CD4-positive, CD25-positive, alpha-beta regulatory T cell (primary cell): Measurements from ENCODE around the gene CHID1. TPM values are rescaled to one million over a fixed set of nuclear protein-coding genes. Genes with fewer than 3 reads are reported as not detected.

ENCODE experiments used
- ATAC-seq, 2 donors: fragments of 150-1000 bp; cut with Tn5 transposase; one replicate each; pipeline ENCODE4 v1.10.0; 2021; ENCODE audit warnings: low read depth in 2 of 2, moderate number of reproducible peaks in 2 of 2, moderate library complexity in 1 of 2
- DNase-seq, 3 donors: peaks; one replicate each; pipeline versions ENCODE4 v3.0.0 to v3.0.0-alpha.2; 2012 to 2022; ENCODE audit warnings: mixed read lengths in 1 of 3
- H3K27ac ChIP-seq: one replicate; pipeline ENCODE4 v1.7.0; 2013; ENCODE audit warnings: mild to moderate bottlenecking, low read length; ENCODE audit not compliant: insufficient read depth, poor library complexity, severe bottlenecking
- H3K27me3 ChIP-seq: one replicate; pipeline ENCODE4 v1.7.0; 2013; ENCODE audit warnings: low read length; ENCODE audit not compliant: control insufficient read depth, insufficient read depth
- H3K36me3 ChIP-seq: one replicate; pipeline ENCODE4 v1.7.0; 2013; ENCODE audit warnings: mild to moderate bottlenecking, low read length, moderate library complexity; ENCODE audit not compliant: control insufficient read depth, insufficient read depth
- H3K4me1 ChIP-seq: 2 replicates; pipeline ENCODE4 v1.7.0; 2013; ENCODE audit warnings: mild to moderate bottlenecking, low read length; ENCODE audit not compliant: insufficient read depth, control insufficient read depth, poor library complexity, severe bottlenecking
- H3K4me3 ChIP-seq: one replicate; pipeline ENCODE4 v1.7.0; 2013; ENCODE audit warnings: low read depth, mild to moderate bottlenecking, low read length, moderate library complexity
- H3K9me3 ChIP-seq, 2 experiments: 1 replicate in 1 of 2; 2 replicates in 1 of 2; pipeline ENCODE4 v1.7.0; 2013; ENCODE audit warnings: low read length in 2 of 2, mild to moderate bottlenecking in 1 of 2, moderate library complexity in 1 of 2; ENCODE audit not compliant: control insufficient read depth in 2 of 2
- H3K27ac Mint-ChIP-seq, 3 donors: one replicate each; pipeline ENCODE4 v1.8.0; 2020 to 2022; ENCODE audit warnings: mild to moderate bottlenecking in 3 of 3, mixed read lengths in 3 of 3, moderate library complexity in 2 of 3
- H3K27me3 Mint-ChIP-seq: one replicate; pipeline ENCODE4 v1.8.0; 2022; ENCODE audit warnings: mild to moderate bottlenecking, mixed read lengths
- H3K36me3 Mint-ChIP-seq: one replicate; pipeline ENCODE4 v1.8.0; 2020; ENCODE audit warnings: mixed read lengths
- H3K4me1 Mint-ChIP-seq, 4 donors: one replicate each; pipeline ENCODE4 v1.8.0; 2020 to 2022; ENCODE audit warnings: mixed read lengths in 4 of 4, mild to moderate bottlenecking in 1 of 4
- H3K4me3 Mint-ChIP-seq, 4 donors: one replicate each; pipeline ENCODE4 v1.8.0; 2020 to 2022; ENCODE audit warnings: mild to moderate bottlenecking in 4 of 4, mixed read lengths in 4 of 4, moderate library complexity in 3 of 4
- H3K9me3 Mint-ChIP-seq, 7 donors: one replicate each; pipeline ENCODE4 v1.8.0; 2020 to 2022; ENCODE audit warnings: mixed read lengths in 7 of 7, mild to moderate bottlenecking in 3 of 7, moderate library complexity in 2 of 7
- polyA plus RNA-seq, 4 donors: library from polyadenylated mRNA; unstranded; fragments of 300-500 nt; fragmentation: Illumina TruSeq; gene quantifications; one replicate each; pipeline ENCODE4 v1.2.3, GENCODE V29; 2021
- total RNA-seq: library from RNA; stranded (reverse); gene quantifications from one replicate; pipeline ENCODE4 v1.2.3, GENCODE V29; 2022

The CHID1 gene
- total and polyA plus RNA-seq, 5 donors from 2014 or later = 28.7 to 50.6 (median 46.5) TPM

DNA sequence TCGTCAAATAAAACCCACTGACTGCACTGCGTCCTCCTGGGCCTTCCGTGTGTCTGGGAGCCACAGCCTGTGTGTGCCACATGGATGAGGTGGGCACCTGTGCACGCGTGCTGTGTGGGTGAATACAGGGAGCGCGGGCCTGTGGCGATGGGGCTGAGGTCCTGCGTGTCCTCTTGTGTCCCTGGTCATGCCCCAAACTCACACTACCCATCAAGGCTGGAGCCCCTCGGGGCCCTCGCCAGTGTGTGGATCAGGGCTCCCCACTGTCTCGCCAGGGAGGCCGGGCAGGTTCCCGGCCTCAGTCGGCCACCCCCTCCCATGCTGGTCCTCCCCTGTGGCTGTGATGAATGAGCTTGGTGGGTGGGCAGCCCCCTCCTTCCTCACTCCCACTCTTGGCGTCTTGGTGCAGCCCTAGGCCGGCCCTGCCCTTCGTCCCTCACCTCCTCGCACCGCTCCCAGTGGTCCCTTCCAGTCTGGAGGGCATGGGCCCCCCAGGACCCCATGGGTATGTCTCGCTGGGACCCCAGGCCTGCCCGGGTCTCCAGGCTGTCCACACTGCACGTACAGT is 78.6 kb downstream of the CHID1 start:
- Histone ChIP-seq H3K4me3 (no peak overlapping the region), H3K27ac (no peak overlapping the region), H3K4me1 (peaks cover 60% of the 10 kb centered on the region), H3K36me3 (no peaks in the 10 kb centered on the region), H3K9me3 (no peaks in the 10 kb centered on the region), H3K27me3 (no peaks in the 10 kb centered on the region)
- peaks cover 0 to 46% (median 6%) of the 10 kb centered on the region in 4 donors for H3K4me1 Mint-ChIP-seq
- no peaks in the 10 kb centered on the region for H3K9me3 Mint-ChIP-seq
- peaks cover 33% of the 10 kb centered on the region for H3K27me3 Mint-ChIP-seq
- H3K4me3 Mint-ChIP-seq = peak overlapping the region; percentile 54 to 72 (median 58)
- no peaks in the 10 kb centered on the region for H3K36me3 Mint-ChIP-seq
- DNase-seq (no peak), ATAC-seq (no peak)
- H3K27ac Mint-ChIP-seq = peak overlapping the region in 1 of 3 donors; percentile 73

DNA sequence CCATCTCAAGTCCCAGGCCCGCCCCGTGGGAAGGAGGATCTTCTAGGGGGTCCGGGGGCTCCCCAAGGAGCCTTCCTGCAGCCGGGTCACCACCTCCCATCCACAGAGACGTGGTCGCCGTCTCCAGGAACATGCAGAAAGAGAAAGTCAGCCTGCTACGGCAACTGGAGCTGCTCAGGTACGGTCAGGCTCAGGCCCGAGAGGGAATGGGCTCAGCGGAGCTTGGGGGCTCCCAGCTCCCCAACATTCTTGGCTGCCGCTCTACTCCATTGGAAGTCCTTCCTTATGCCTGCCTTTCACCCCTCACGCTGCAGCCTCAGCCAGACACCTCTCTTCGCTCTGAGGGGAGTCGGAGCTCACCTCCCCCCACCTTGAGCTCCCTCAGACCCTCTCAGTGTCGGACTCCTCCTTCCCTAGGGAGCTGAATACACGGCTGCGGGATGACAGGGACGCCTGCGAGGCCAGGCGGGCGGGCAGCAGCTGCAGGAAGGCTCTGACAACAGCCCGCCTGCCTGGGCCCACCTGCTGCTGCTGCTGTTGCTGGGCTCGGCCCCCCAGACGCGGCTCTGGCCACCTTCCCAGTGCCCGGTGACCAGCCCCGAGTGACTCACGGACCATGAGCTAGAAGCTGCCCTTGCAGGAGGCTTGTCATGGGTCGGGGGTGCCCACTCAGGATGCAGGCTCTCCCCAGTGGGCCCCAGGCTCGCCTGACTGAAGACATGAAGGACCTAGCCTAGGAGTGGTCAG is 79.3 kb downstream of the CHID1 start:
- H3K27ac Mint-ChIP-seq = peak overlapping the region in 1 of 3 donors; percentile 73
- no peaks in the 10 kb centered on the region for H3K36me3 Mint-ChIP-seq
- H3K4me3 ChIP-seq = no peak overlapping the region

DNA sequence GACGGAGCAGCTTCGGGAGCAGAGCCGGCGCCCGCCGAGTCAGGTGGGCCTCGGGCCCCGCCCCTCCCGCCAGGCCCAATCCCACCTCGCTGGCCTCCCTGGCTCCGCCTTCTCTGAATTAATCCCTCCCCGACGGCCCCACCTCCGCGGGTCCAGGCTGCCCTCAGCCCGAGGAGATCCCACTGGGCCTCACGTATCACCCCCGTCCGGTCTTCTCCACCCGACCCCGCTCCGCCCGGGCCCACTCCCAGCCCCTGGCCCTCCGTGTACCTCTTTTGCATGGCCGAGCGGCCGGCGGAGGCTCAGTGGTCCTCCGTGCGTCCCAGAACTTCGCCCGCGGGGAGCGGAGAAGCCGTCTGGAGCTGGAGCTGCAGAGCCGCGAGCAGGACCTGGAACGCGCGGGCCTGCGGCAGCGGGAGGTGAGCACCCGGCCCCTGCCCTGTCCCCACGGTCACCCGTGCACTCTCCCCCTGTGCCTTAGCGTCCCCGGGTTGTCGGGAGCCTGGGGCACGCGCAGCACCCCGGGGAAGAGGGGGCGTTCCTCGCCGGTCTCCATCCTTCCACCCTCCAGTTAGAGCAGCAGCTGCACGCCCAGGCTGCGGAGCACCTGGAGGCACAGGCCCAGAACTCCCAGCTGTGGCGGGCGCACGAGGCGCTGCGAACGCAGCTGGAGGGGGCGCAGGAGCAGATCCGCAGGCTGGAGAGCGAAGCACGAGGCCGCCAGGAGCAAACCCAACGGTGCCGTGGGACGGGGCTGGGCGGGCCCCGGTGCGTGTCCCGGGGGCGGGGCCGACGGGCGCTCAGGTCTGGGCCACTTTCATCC is 80.1 kb downstream of the CHID1 start:
- Mint-ChIP-seq H3K27me3 (peaks cover 39% of the 10 kb centered on the region), H3K36me3 (no peaks in the 10 kb centered on the region), H3K4me1 (peaks cover 0 to 52% (median 8%) of the 10 kb centered on the region in 4 donors), H3K4me3 (peak overlapping the region in 3 of 4 donors; percentile 38 to 64 (median 63)), H3K27ac (no peak overlapping the region), H3K9me3 (no peaks in the 10 kb centered on the region)
- no peaks in the 10 kb centered on the region for H3K36me3 ChIP-seq
- H3K27ac ChIP-seq = no peak overlapping the region
- DNase-seq (peak in 2 of 3 donors; percentile 50 to 69), ATAC-seq (peak; percentile 29 to 43)
- no peaks in the 10 kb centered on the region for H3K9me3 ChIP-seq
- no peaks in the 10 kb centered on the region for H3K27me3 ChIP-seq
- H3K4me1 ChIP-seq = peaks cover 72% of the 10 kb centered on the region
- H3K4me3 ChIP-seq = no peak overlapping the region

More for the DNA sequence above, 79.3 kb downstream of the CHID1 start:
- Mint-ChIP-seq H3K4me3 (peak overlapping the region; percentile 54 to 63 (median 58)), H3K9me3 (no peaks in the 10 kb centered on the region), H3K27me3 (peaks cover 37% of the 10 kb centered on the region), H3K4me1 (peaks cover 0 to 51% (median 8%) of the 10 kb centered on the region in 4 donors)
- no peak overlapping the region for H3K27ac ChIP-seq
- no peaks in the 10 kb centered on the region for H3K27me3 ChIP-seq
- no peaks in the 10 kb centered on the region for H3K36me3 ChIP-seq
- H3K4me1 ChIP-seq = peaks cover 68% of the 10 kb centered on the region
- no peak for ATAC-seq
- H3K9me3 ChIP-seq = no peaks in the 10 kb centered on the region
- no peak for DNase-seq

DNA sequence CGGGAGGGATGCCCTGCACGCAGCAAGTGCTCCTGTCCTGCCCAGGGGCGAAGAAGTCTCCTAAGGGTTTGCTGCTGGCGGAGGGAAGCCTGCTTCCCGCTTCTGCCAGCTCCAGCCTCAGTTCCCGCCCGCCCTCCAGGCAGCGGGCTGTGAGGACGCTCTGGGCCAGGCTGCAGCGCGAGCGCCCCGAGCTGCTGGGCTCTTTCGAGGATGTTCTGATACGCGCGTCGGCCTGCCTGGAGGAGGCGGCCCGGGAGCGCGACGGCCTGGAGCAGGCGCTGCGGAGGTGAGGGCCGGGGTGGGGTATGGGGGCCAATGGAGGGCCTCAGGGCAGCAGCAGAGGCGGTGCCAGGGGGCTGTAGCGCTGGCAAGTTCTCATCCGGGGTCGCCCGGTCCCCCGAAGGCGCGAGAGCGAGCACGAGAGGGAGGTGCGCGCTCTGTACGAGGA is 80.7 kb downstream of the CHID1 start:
- Mint-ChIP-seq H3K9me3 (no peaks in the 10 kb centered on the region), H3K27ac (no peak overlapping the region), H3K27me3 (peaks cover 39% of the 10 kb centered on the region), H3K4me1 (peaks cover 0 to 54% (median 9%) of the 10 kb centered on the region in 4 donors), H3K4me3 (peak overlapping the region in 3 of 4 donors; percentile 54 to 64 (median 57)), H3K36me3 (peaks cover 6% of the 10 kb centered on the region)
- Histone ChIP-seq H3K36me3 (no peaks in the 10 kb centered on the region), H3K9me3 (no peaks in the 10 kb centered on the region), H3K4me1 (peaks cover 70% of the 10 kb centered on the region), H3K27ac (no peak overlapping the region), H3K4me3 (no peak overlapping the region), H3K27me3 (no peaks in the 10 kb centered on the region)
- DNase-seq (no peak), ATAC-seq (no peak)

DNA sequence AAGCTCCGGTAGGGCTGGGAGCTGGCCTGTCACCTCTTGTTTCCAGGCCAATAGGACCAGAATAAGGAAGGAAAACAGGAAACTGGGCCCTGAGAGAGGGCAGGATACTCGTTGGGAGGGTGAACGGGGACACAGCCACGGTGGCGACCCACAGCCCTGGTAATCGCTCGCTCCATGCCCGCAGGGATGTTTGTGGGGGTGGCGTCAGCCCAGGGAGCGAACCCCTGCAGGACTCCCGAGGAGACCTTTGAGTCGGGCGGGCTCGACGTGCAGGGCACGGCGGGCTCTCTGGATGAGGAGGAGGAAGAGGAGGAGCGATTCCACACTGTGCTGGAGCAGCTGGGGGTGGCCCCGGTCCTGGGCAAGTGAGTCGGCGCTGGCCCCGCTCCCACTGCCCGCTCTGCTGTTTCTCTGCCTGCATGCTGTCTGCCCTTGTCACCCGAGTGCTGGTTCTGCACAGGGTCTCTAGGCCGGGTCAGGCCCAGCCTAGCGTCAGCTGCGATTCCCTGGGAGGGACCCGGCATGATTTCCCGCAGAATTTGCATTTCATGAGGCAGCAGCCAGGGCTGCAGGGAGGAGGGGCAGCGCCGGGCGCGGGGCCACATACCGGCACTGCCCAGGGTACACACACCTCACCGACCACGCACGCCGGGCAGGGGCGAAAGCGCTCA is 81.3 kb downstream of the CHID1 start:
- Mint-ChIP-seq H3K36me3 (peaks cover 7% of the 10 kb centered on the region), H3K4me3 (peak overlapping the region; percentile 21 to 64 (median 56)), H3K27me3 (peaks cover 39% of the 10 kb centered on the region), H3K27ac (no peak overlapping the region), H3K4me1 (peaks cover 0 to 53% (median 9%) of the 10 kb centered on the region in 4 donors), H3K9me3 (no peaks in the 10 kb centered on the region)
- no peaks in the 10 kb centered on the region for H3K9me3 ChIP-seq
- no peak for DNase-seq
- H3K4me1 ChIP-seq = peaks cover 68% of the 10 kb centered on the region
- ATAC-seq = no peak
- H3K27ac ChIP-seq = no peak overlapping the region
- H3K36me3 ChIP-seq = no peaks in the 10 kb centered on the region
- H3K4me3 ChIP-seq = no peak overlapping the region
- no peaks in the 10 kb centered on the region for H3K27me3 ChIP-seq

DNA sequence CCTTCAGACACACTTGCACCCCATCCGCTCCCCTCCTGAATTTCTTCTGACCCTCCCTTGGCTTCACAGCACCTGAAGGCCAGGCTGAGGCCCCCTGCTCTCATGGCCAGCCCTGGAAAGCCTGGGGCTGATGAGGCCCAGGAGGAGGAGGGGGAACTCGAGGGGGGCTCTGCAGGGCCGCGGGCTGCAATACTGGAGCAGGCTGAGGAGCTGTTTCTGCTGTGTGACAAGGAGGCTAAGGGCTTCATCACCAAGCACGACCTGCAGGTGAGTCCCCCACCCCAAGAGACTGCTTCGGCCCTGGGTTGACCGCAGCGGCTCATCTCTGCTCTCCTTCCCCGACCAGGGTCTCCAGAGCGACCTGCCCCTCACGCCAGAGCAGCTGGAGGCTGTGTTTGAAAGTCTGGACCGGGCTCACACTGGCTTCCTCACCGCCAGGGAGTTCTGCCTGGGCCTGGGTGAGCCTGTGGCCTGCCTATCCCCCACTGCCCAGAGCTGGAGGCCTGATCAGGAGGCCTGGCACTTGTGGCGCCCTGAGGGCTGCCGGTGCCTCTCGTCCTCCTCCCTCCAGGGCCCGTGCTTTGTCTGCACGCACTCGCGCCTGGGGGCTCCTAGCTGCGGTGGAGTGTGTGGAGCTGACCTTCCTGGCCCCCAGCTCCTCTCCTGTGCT is 82.0 kb downstream of the CHID1 start:
- ATAC-seq (no peak), DNase-seq (no peak)
- Histone ChIP-seq H3K9me3 (no peaks in the 10 kb centered on the region), H3K27me3 (no peaks in the 10 kb centered on the region), H3K36me3 (peaks cover 6% of the 10 kb centered on the region), H3K4me3 (no peak overlapping the region), H3K4me1 (peaks cover 66% of the 10 kb centered on the region), H3K27ac (no peak overlapping the region)
- Mint-ChIP-seq H3K27me3 (peaks cover 39% of the 10 kb centered on the region), H3K9me3 (no peaks in the 10 kb centered on the region), H3K4me3 (peak overlapping the region; percentile 57 to 89 (median 81)), H3K36me3 (peaks cover 7% of the 10 kb centered on the region), H3K4me1 (peaks cover 0 to 47% (median 9%) of the 10 kb centered on the region in 4 donors), H3K27ac (no peak overlapping the region)

DNA sequence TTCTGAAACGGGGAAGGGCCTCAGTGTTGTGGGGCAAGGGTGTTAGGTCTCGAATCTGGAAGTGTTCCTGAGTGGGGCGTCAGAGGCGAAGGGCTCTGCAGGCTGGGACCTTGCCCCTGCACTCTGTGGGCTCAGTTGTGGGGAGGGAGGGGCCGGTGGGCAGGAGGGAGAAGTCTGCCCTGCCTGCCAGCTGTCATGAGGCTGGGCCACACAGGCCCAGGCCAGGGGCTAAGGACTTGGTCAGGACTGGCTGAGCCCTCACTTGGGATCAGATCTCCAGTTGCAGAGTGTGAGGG is 82.8 kb downstream of the CHID1 start, which contains the start of gene CRACR2B:
TSS of gene CRACR2B (plus strand) at position 23 of the 296 bp plus-strand sequence. CDS start 689 bp downstream, outside the sequence.
- H3K9me3 Mint-ChIP-seq = no peaks in the 10 kb centered on the region
- peak within 1 kb of the TSS; percentile 77 to 91 (median 86) for H3K4me3 Mint-ChIP-seq
- H3K36me3 ChIP-seq = peaks cover 6% of the 10 kb centered on the region
- no peak within 1 kb of the TSS for H3K27ac Mint-ChIP-seq
- peaks cover 59% of the 10 kb centered on the region for H3K4me1 ChIP-seq
- peaks cover 7% of the 10 kb centered on the region for H3K36me3 Mint-ChIP-seq
- H3K27me3 Mint-ChIP-seq = peaks cover 39% of the 10 kb centered on the region
- ATAC-seq = no peak
- H3K4me3 ChIP-seq = no peak within 1 kb of the TSS
- no peak for DNase-seq
- no peak within 1 kb of the TSS for H3K27ac ChIP-seq
- H3K4me1 Mint-ChIP-seq = peaks cover 0 to 46% (median 10%) of the 10 kb centered on the region in 4 donors
- no peaks in the 10 kb centered on the region for H3K27me3 ChIP-seq
- no peaks in the 10 kb centered on the region for H3K9me3 ChIP-seq
